Heart right ventricle (tissue), 16 donors: ENCODE data around the gene HEATR1. TPM values are rescaled to one million over a fixed set of nuclear protein-coding genes. Genes with fewer than 3 reads are reported as not detected.

ENCODE experiments used
- ATAC-seq, 8 donors: fragments of 200-7000 bp; cut with Tn5 transposase; one replicate each; pipeline ENCODE4 v1.9.1; 2020; ENCODE audit warnings: mild to moderate bottlenecking in 8 of 8, moderate library complexity in 8 of 8, moderate number of reproducible peaks in 1 of 8
- DNase-seq, 2 donors: peaks; one replicate each; pipeline ENCODE4 v3.0.0-alpha.2; 2020
- H3K27ac ChIP-seq, 10 donors: fragments of 200-600 bp; sonication (generic) in 2 of 10; one replicate each; pipeline versions ENCODE4 v1.5.0 to v1.8.0; 2020 to 2022; ENCODE audit warnings: mild to moderate bottlenecking in 3 of 10
- H3K27me3 ChIP-seq, 7 donors: fragments of 200-600 bp; one replicate each; pipeline ENCODE4 v1.8.0; 2021 to 2022; ENCODE audit warnings: mild to moderate bottlenecking in 2 of 7
- H3K36me3 ChIP-seq, 9 donors: fragments of 200-600 bp; sonication (generic) in 1 of 9; one replicate each; pipeline versions ENCODE4 v1.5.0 to v1.8.0; 2020 to 2022; ENCODE audit warnings: mild to moderate bottlenecking in 2 of 9
- H3K4me1 ChIP-seq, 9 donors: fragments of 200-600 bp; sonication (generic) in 1 of 9; one replicate each; pipeline versions ENCODE4 v1.5.0 to v1.8.0; 2020 to 2022; ENCODE audit warnings: mild to moderate bottlenecking in 4 of 9
- H3K4me3 ChIP-seq, 10 donors: fragments of 200-600 bp; sonication (generic) in 2 of 10; one replicate each; pipeline versions ENCODE4 v1.5.0 to v1.8.0; 2020 to 2022; ENCODE audit warnings: mild to moderate bottlenecking in 7 of 10, moderate library complexity in 2 of 10
- H3K9me3 ChIP-seq, 11 donors: fragments of 200-600 bp in 10 of 11; sonication (generic) in 2 of 11; one replicate each; pipeline versions ENCODE4 v1.5.0 to v1.8.0; 2013 to 2022; ENCODE audit warnings: mild to moderate bottlenecking in 2 of 11, control low read depth in 1 of 11, moderate library complexity in 1 of 11
- CTCF ChIP-seq, 9 donors: fragments of 200-600 bp; sonication (generic) in 2 of 9; IDR thresholded peaks; one replicate each; pipeline versions ENCODE4 v1.5.0 to v1.8.0; 2021 to 2022; ENCODE audit warnings: antibody characterized with exemption in 9 of 9, mild to moderate bottlenecking in 5 of 9, moderate library complexity in 1 of 9
- WGBS, 2 donors: extraction: QIAGEN DNeasy Blood & Tissue Kit; methylation state at CpG; one replicate each; pipeline ENCODE4 v1.1.7; 2013; ENCODE audit warnings: inconsistent platforms in 1 of 2; 5-methylcytosine and 5-hydroxymethylcytosine counted together
- intact Hi-C, 10 donors: fragments of 100-400 bp; cut with DNase I; formaldehyde crosslinking; loops; one replicate each; pipeline versions ENCODE4 v1.11.1 to v1.14.2; 2022
- polyA plus RNA-seq, 2 donors: library from polyadenylated mRNA; stranded (reverse); fragments of 200-250 nt; gene quantifications; one replicate each; pipeline ENCODE4 v1.2.3, GENCODE V29; 2013
- total RNA-seq, 10 donors: library from RNA; stranded (reverse); fragmentation: NEBNext Ultra II Directional in 3 of 10; extraction: Animal tissue kit (Norgen Biotek cat#: 25700) in 3 of 10; gene quantifications; one replicate each; pipeline versions ENCODE4 v1.2.1 to v1.2.4, GENCODE V29; 2021 to 2023
- donor health status: Arrhythmogenic right ventricular cardiomyopathy.
- donor health status: ischemic (EF 13 %, LVEDD 7.1; RV severe dilation, severe dysfunction).
- donor health status: healthy with polysubstance abuse.
- donor health status: DM: no; HTN: yes; CAD: no.
- donor health status: DM: no; HTN: no; CAD: no.
- donor health status: ischemic (EF 25% LVEDD 6.9; RV normal size, moderate dysfunction).
- donor health status: ischemic (EF 25% LVEDD 5.7; RV mildly dilated, moderate dysfunction).
- donor health status: healthy.
- donor health status: DM: yes; HTN: yes; CAD: no.
- donor health status: Ischemic cardiomyopathy.
- donor health status: ischemic (EF 35%, LVEDD 5.7; RV mildly dilated, moderate dysfunction).
- donor health status: nonischemic (EF 11% LVEDD 7.7; RV severe dilation, severe dysfunction).
- donor health status: DM: yes; HTN: yes; CAD: no.
- donor health status: PGD.
- donor health status: ischemic (EF 29% LVEDD 5.4; RV normal size, mild dysfunction).
- donor health status: nonischemic (EF 23%, LVEDD 6.1; RV moderate dilation, normal function).

The HEATR1 gene
- total and polyA plus RNA-seq, 12 donors: 2.2 to 15.5 (median 10.5) TPM

GRCh38 chr1:236515443-236515958, 88.8 kb downstream of the HEATR1 start:
- no peaks in the 10 kb centered on the region for H3K36me3 ChIP-seq
- intact Hi-C loops: no loop called here
- H3K4me1 ChIP-seq: peaks cover 0 to 8% (median 0%) of the 10 kb centered on the region in 9 donors
- H3K9me3 ChIP-seq: no peaks in the 10 kb centered on the region
- no peak overlapping the region for H3K4me3 ChIP-seq
- no peak for TF ChIP-seq CTCF (IDR thresholded peaks at IDR 0.05)
- no peak overlapping the region for H3K27ac ChIP-seq
- 57 to 69% methylated on average over 4 of the region's 4 CpGs for WGBS, 2 donors
- no peak for DNase-seq
- H3K27me3 ChIP-seq: no peaks in the 10 kb centered on the region
- peak in 3 of 8 donors; percentile 33 to 40 (median 35) for ATAC-seq

DNA sequence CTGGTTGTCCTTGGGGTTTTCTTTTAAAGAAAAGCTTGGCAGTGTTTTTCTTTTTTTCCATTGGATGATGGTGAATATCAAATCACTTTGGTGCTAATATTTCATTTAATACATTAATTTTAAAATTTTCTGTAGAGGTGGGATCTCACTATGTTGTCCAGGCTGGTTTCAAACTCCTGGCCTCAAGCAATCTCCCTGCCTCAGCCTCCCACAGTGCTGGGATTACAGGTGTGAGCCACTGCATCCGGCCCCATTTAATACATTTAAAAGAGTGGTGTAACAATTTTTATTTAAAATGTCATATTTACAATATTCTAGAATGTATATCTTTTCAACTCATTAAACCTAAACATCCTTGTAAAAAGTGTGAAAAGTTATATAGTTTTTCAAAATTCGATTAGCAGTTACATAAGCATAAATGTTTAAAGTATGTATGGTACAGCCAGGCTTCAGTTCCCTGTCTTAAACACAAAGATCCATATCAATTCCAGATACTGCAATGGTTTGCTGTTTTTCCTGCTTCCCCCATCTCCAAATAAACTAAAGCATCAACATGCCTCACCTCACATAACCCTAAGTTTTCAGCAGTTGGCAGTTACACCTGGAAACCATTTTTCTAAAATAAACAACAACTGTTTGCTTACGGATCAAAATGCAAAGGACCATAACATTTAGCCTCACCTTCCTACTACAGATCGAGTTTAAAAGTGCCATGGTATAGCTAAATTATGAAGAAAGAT, 89.4 kb downstream of the HEATR1 start:
- no peaks in the 10 kb centered on the region for H3K9me3 ChIP-seq
- no peak for TF ChIP-seq CTCF (IDR thresholded peaks at IDR 0.05)
- H3K27ac ChIP-seq: no peak overlapping the region
- H3K36me3 ChIP-seq: no peaks in the 10 kb centered on the region
- DNase-seq: no peak
- WGBS, 2 donors: 79 to 80% methylated on average over 4 of the region's 4 CpGs
- no peaks in the 10 kb centered on the region for H3K27me3 ChIP-seq
- intact Hi-C loops: no loop called here
- no peak for ATAC-seq
- H3K4me1 ChIP-seq: peaks cover 0 to 8% (median 0%) of the 10 kb centered on the region in 9 donors
- H3K4me3 ChIP-seq: no peak overlapping the region

DNA sequence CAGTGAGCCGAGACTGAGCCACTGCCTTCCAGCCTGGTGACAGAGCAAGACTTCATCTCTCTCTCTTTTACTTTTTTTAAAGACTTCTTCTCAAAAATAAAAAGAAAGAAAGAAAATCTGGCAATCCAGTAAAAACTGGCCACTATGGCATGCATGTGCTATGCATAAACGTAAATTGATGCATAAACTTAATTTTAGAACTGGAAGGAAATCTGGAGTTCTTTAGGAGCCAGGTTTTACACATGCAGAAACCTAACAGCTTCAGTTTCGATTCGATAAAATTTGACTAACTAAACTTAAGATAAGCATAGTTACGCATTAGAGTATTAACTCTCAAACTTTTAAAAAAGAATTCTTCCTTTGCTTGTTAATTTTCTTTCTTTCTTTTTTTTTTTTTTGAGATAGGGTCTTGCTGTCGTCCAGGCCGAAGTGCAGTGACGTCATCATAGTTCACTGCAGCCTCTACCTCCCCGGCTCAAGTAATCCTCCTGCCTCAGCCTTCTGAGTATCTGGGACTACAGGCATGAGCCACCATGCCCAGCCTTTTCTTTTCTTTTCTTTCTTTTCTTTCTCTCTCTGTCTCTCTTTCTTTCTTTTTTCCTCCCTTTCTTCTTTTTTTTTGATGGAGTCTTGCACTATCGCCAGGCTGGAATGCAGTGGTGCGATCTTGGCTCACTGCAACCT, 92.4 kb downstream of the HEATR1 start:
- intact Hi-C loops: no loop called here
- 76 to 90% methylated on average over 11 of the region's 11 CpGs for WGBS, 2 donors
- no peak overlapping the region for H3K4me3 ChIP-seq
- no peak overlapping the region for H3K27ac ChIP-seq
- H3K36me3 ChIP-seq: no peaks in the 10 kb centered on the region
- peaks cover 0 to 8% (median 0%) of the 10 kb centered on the region in 9 donors for H3K4me1 ChIP-seq
- DNase-seq (no peak), ATAC-seq (no peak)
- H3K9me3 ChIP-seq: no peaks in the 10 kb centered on the region
- no peak for TF ChIP-seq CTCF (IDR thresholded peaks at IDR 0.05)
- H3K27me3 ChIP-seq: no peaks in the 10 kb centered on the region

DNA sequence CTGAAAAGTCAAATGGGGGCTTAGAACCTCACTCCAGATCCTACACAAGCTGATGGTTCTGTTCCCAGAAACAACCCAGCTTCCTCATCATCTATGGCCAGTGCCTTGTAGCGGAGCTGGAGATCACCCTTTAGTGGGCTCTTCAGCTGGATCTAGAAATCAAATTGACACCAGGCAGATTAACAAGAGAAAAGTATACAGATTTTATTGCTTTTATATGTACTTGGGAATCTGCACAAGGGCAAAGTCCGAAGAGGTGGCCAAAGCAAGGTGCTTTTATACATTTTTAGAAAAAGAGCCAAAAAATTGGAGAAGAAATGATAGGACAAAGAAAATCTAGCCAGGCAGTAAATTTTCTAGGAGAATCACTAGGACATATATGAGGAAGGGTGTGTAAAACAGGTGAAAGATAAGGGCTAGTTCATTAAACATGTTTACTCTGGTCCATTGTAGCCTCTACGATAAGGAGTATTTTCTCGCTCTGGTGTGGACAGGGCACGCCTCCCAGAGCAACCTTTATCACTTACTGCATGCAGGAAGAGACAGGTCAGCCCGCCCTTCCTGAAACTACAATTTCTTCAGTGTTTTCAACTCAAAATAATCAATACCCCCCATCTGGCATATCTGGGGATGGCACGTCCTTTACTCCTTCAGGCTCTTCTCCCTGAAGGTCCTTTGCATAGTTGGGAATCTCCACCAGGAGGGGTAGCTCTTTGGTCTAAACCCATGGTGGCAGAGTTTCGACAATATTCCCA, 94.5 kb downstream of the HEATR1 start:
- DNase-seq (no peak), ATAC-seq (no peak)
- no peaks in the 10 kb centered on the region for H3K36me3 ChIP-seq
- WGBS, 2 donors: 75 to 82% methylated on average over 8 of the region's 8 CpGs
- intact Hi-C loops: no loop called here
- no peak for TF ChIP-seq CTCF (IDR thresholded peaks at IDR 0.05)
- no peaks in the 10 kb centered on the region for H3K27me3 ChIP-seq
- H3K9me3 ChIP-seq: no peaks in the 10 kb centered on the region
- H3K4me1 ChIP-seq: peaks cover 0 to 8% (median 0%) of the 10 kb centered on the region in 9 donors
- H3K4me3 ChIP-seq: no peak overlapping the region
- H3K27ac ChIP-seq: peak overlapping the region in 1 of 10 donors; percentile 82
